H1 (cell line): ENCODE measurements around the gene LIF. TPM values are rescaled to one million over a fixed set of nuclear protein-coding genes. Genes with fewer than 3 reads are reported as not detected.

Source experiments
- CBX5 ChIP-seq: fragments of 300-800, 300-1000 bp; sonication (generic); IDR thresholded peaks from 2 replicates; pipeline ENCODE4 v1.7.1; 2016; ENCODE audit warnings: antibody characterized with exemption, low read length, low read depth
- PHF8 ChIP-seq: fragments of 200-600 bp; sonication (generic); conservative IDR thresholded peaks from 2 replicates; pipeline ENCODE4 v1.7.1; 2012; ENCODE audit warnings: low read depth, mild to moderate bottlenecking, inconsistent platforms, low read length, moderate library complexity
- polyA plus RNA-seq, 7 experiments: library from polyadenylated mRNA; depleted of rRNA in 3 of 7; stranded (reverse) in 5 of 7; unstranded in 2 of 7; fragments of >200 nt in 5 of 7; fragments of 200-250 nt in 2 of 7; gene quantifications; 1 replicate in 5 of 7; 2 replicates in 1 of 7; 4 replicates in 1 of 7; pipeline versions ENCODE4 v1.2.1 to v1.2.3, GENCODE V29; 2011 to 2013; ENCODE audit warnings: missing spikeins in 2 of 7, mixed read lengths in 2 of 7
- total RNA-seq: library from RNA; stranded (reverse); fragmentation: NEBNext Ultra II Directional; extraction: Animal tissue kit (Norgen Biotek cat#: 25700); gene quantifications from 2 replicates; pipeline ENCODE4 v1.2.1, GENCODE V29; 2021

Gene LIF
- total and polyA plus RNA-seq, 2 of the 8 experiments (the other 6 are each of a cell fraction or from before 2014, with no cell fraction given) = 3.3 to 3.5 TPM

GRCh38 chr22:30250661-30251267, 4.2 kb upstream of the LIF start (continued):
- no peak for TF ChIP-seq CBX5
- TF ChIP-seq PHF8 = no peak
- TF ChIP-seq, all 59 proteins: peak for 0
